Lower leg skin (tissue), 3 donors: ENCODE data around the gene TOMT.

Experiments
- CTCF ChIP-seq, 3 donors: fragments of 450-650 bp; IDR thresholded peaks; one replicate each; pipeline ENCODE4 v1.5.1; 2016; ENCODE audit warnings: antibody characterized with exemption in 3 of 3, mild to moderate bottlenecking in 3 of 3, moderate library complexity in 2 of 3
- POLR2A ChIP-seq, 2 donors: fragments of 450-650 bp; IDR thresholded peaks; one replicate each; pipeline ENCODE4 v1.6.1; 2016 to 2017; ENCODE audit warnings: antibody characterized with exemption in 2 of 2, mild to moderate bottlenecking in 1 of 2, moderate library complexity in 1 of 2

GRCh38 chr11:72070491-72070890 is 35.2 kb upstream of the TOMT start:
- no peak for TF ChIP-seq CTCF (IDR thresholded peaks at IDR 0.05)
- TF ChIP-seq POLR2A (IDR thresholded peaks at IDR 0.05): no peak
